ENCODE results near the gene TGFB2. TPM values are rescaled to one million over a fixed set of nuclear protein-coding genes. Genes with fewer than 3 reads are reported as not detected.

TGFB2 gene
- polyA plus RNA-seq, 4 donors: 12.8 to 17.9 (median 15.3) TPM

- no peak for DNase-seq (ENCODE audit: low read depth in 4 of 4, low spot score in 3 of 4)
These were observed 12.7 kb downstream of the TGFB2 start for GRCh38 chr1:218357893-218358232.

DNA sequence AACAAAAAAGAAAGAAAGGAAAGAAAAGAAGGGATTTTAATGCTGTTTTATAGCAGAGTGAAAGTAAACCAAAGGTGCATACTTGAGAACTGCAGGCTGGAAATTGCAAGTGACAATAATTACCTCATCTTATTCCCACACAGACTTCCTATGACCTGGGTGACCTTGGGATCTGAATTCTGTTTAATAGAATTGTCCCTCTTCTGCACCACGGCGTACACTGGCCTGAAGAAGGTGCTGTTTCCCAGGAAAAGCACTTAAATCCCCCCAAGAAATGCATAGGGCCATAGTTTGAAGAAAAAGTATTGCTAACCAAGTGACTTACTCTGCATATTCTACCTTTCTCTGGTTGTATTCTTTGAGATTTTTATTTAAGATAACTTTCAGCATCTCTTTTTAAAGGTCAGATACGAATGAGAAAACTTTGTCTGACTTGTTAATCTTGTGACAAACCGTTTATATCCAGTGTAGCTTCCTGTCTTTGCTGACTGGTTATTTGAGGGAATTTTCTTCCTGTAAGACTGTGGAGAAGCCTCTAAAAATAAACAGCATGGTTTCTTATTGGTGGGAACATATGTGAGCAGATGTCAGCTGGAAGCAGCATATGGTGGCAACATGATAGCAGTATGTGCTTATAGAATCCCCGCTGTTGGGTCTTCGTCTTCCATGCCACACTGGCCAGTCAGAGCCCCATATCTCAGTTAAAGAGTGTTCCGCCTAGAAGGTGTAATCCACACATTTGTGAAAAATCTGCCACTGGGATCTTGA lies 16.3 kb downstream of the TGFB2 start:
- no peak for DNase-seq (ENCODE audit: low read depth in 4 of 4, low spot score in 3 of 4)

DNA sequence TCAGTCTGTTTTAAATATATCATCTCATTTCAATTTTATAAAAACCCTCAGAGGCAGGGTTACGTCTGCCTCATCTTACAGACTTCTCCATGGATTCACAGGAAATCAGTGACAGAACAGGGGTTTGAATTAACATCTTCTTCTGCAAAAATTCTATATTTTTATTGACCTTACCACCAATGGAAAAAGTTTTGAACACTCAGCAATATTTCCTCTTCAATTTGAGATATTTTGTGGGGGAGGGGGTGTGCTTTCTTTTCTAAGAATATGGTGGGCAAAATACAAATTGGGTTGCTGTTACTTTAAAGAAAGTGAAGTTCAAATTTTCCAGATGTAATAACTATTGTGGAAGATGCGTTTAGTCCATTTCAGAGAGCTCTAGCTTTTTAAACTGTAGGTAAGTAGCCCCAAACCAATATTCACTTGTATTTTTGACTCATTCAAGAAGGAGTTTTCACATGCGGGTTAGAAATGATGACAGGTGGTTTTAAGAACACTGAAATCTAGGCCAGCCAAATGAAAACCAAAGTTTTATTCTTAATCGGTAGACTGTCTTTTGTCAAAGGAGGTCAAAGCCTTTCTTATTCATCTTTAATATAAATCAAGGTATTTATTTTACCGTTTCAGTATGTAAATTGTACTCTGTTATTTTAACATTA lies 17.4 kb downstream of the TGFB2 start:
- no peak for DNase-seq (ENCODE audit: low read depth in 4 of 4, low spot score in 3 of 4)

DNA sequence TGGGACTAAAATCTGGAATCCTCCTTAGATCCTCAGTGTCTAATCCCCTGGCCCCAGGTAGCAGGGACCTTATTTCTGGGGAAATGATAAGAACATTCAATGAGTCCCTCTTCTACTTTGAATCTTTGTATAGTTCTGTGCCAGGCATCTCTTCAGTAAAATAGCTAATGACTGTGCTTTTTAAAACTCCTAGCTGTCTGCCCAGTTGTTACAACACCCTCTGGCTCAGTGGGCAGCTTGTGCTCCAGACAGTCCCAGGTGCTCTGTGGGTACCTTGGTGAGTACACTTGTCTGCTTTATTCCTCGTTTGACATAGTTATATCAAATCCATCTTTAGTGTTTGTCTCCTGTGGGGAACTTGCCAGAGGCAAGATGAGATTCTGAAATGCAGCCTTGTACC lies 18.0 kb downstream of the TGFB2 start:
- no peak for DNase-seq (ENCODE audit: low read depth in 4 of 4, low spot score in 3 of 4)

DNA sequence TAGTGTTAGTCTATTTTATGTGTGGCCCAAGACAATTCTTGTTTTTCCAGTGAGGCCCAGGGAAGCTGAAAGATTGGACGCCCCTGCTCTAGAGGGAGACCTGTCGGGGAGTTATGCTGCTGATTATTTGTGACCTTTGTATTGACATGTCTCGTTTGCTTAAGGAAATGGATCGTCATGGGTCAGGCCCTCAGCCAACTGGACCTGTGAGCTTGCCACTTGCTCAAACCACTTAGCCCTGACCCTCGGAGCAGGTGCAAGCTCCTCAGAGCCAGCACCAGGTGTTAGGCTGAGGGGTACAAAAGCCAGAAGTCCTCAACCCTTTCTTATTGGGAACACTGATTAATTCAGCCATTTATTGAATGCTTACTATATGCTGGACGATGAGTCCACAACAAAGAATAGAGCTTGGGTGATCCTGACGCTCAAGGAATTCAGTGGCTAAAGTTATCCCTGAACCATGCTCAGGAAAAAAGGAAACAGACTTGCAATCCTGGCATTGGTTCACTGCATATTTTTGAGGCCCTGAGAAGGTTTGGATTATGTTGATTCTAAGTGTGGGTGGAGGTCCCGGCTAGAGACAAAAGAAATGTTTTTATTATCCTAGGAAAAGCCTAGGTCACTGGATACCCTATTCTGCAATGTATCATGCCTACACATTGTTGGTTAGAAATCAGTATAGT lies 19.0 kb downstream of the TGFB2 start:
- DNase-seq (ENCODE audit: low read depth in 4 of 4, low spot score in 3 of 4): no peak

DNA sequence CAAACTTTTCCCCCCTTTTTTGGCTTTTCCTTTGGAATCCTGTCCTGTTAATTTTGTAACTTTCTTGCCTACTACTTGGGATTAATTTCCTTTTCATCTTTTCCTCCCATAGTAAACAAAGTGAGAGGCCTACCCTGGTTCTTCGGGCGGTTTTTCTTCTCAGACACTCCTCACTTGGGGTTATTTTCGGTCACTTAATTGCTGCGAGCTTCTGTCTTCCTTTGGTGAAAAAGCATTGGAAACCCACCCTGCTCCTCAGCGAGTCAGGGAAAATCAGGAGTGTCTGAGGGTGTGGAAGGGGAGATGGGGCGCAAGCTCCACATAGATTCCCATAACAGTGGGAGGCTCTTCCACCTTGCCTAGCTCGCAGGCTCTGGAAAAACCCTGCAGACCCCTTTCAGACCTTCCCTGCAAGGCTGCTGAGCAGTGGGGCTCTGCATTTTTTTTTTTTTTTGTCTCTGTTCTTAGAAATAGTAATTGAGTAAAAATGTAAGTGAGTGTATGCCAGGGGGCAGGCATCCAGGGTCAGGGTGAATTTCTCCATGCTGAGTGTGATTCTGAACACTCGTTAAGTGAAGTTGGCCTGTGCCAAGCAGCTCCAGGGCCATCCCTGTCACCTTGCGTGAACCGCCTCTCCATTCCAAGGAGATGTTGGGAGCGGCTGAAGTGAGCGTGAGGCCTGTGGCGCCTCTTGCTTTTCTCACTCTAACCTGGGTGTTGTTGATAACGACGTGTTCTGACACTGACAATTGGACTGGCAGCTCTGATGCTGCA lies 20.3 kb downstream of the TGFB2 start:
- DNase-seq (ENCODE audit: low read depth in 4 of 4, low spot score in 3 of 4): no peak

DNA sequence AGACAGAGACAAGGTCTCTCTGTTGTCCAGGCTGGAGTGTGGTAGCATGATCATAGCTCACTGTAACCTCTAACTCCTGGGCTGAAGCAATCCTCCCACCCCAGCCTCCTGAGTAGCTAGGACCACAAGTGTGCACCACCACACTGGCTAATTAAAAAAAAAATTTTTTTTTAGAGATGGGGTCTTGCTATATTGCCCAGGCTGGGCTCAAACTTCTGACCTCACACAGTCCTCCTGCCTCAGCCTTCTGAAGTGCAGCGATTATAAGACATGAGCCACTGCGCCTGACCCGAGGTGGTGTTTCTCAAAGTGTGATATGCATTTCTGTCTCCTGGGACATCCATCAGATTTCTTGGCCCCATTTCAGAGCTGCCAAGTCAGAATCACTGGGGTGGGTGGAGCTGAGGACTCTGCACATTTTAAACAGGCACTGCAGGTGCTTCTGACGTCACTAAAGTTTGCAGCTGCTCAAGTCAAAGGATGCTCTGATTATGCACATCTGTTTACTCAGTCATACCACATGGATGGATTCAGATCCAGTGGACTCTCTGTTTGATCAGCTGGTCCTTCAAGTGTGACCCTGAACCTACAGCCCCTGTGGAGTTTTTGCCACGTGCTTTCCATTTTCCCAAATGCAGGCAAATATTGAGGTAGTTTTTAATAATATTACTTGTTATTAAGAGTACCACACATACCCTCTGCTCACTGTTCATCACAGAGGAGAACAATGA lies 21.4 kb downstream of the TGFB2 start:
- no peak for DNase-seq (ENCODE audit: low read depth in 4 of 4, low spot score in 3 of 4)

DNA sequence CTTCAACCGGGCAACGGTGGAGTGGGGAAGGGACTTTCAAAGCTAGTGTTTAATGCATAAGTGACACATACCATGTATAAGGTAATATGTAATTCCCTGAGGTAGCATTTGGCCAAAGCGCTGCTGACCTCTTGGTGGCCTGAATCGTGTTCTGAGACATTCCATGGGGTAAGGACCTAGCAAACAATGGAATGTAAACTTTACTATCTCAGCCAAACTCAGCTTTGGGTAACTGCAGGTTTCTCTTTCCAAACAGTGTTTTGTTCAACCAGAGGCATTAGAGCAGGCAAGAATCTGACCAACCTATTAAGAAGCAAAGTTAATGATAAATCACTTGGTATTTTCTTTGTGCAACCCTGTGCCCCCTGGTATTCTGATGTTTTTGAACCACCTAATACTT lies 22.0 kb downstream of the TGFB2 start:
- DNase-seq (ENCODE audit: low read depth in 4 of 4, low spot score in 3 of 4): no peak

DNA sequence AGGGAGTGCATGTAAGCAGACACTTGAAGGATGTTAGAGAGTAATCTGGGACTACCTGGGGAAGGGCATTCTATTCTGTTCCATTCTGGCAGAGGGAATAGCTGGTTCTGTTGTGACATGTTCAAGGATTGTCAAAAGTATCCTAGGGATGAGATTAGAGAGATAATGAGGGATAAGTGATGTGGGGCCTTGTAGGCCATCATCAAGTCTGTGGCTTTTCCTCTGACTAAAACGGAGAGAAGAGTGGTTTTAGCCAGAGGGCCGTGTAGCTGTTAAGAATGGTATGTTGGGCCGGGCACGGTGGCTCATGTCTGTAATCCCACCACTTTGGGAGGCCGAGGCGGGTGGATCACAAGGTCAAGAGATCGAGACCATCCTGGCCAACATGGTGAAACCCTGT lies 23.6 kb downstream of the TGFB2 start:
- DNase-seq (ENCODE audit: low read depth in 4 of 4, low spot score in 3 of 4): no peak

- no peak for DNase-seq (ENCODE audit: low read depth in 4 of 4, low spot score in 3 of 4)
These were observed 24.8 kb downstream of the TGFB2 start for GRCh38 chr1:218369688-218370511.

- peak in 1 of 4 donors; percentile 35 for DNase-seq (ENCODE audit: low read depth in 4 of 4, low spot score in 3 of 4)
These were observed 27.0 kb downstream of the TGFB2 start for GRCh38 chr1:218371927-218372672.

DNA sequence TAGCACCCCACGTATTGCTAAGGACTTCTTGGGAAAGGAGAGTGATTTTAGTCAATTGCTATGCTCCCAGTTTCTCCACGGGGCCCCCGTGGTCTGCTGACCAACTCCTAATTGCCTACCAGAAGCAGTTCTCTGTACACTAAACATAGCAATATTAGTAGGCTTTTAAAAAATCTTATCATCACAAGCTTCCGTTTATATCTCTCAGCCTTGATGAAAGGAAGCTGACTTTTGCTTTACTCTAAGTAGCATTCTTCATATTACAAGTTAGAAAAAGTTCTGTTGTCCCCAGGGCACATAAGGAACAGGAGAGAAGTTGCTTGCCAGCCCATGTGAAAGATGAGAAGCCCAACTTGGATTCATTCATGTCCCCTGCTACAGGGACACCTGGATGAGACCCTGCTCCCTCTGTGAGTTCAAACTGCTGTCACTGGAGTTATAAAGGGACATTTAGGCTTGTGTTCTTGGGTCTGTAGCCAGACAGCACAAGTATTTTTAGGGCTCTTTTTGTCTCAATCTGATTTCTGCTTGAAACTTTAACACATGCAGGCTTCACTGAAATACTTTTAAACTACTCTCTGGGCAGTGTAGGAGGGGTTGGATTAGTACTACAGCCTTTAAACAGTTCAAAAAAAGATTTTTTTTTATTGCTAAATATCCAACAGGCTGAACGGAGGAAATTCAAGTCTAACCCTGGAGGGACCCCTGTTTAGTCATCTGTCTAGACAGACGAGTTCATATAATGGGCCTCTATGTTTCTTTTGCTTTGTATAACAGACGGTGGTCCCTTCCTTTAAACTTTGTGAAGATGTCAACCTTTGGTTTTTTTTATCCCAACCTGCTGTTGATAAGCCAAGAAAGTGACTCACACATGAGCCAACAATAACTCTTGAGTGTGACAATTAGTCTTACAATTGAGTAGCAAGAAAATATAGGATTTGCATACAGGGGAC lies 29.5 kb downstream of the TGFB2 start:
- no peak for DNase-seq (ENCODE audit: low read depth in 4 of 4, low spot score in 3 of 4)

DNA sequence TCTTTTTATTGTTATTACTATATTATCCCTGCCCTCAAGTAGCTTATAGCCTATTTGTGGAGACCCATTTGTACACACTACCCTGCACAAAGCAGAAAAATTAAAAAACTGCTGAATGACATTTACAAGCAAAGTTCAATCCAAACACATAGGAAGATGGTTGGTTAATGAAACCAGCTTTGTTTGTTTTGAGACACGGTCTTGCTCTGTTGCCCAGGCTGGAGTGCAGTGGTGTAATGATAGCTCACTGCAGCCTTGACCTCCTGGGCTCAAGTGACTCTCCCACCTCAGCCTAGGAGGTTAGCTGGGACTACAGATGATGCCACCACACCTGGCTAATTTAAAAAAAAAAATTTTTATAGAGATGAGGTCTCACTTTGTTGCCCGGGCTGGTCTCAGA lies 31.6 kb downstream of the TGFB2 start:
- no peak for DNase-seq (ENCODE audit: low read depth in 4 of 4, low spot score in 3 of 4)

DNA sequence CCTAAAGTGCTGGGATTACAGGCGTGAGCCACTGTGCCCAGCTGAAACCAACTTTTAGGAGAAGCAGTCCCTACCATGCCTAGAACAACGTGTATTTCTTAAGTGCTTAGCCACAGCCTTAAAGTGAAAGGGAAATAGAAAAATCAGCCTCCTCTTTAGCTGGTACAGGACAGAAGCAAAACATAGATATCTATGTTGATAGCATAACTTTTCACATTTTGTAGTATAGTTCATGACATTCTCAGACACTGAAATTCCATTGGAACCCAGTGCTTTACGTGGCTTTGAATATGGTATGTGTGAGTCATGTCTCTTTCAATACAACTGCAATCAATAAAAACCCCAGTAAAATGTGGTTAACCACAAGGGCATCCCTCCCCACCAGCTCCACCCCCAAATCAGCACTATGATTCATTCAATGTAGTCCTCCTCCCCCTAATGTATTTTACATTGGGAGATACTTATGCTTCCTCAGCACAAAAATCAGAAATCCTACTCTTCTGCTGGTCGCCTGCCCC lies 32.1 kb downstream of the TGFB2 start:
- no peak for DNase-seq (ENCODE audit: low read depth in 4 of 4, low spot score in 3 of 4)

DNA sequence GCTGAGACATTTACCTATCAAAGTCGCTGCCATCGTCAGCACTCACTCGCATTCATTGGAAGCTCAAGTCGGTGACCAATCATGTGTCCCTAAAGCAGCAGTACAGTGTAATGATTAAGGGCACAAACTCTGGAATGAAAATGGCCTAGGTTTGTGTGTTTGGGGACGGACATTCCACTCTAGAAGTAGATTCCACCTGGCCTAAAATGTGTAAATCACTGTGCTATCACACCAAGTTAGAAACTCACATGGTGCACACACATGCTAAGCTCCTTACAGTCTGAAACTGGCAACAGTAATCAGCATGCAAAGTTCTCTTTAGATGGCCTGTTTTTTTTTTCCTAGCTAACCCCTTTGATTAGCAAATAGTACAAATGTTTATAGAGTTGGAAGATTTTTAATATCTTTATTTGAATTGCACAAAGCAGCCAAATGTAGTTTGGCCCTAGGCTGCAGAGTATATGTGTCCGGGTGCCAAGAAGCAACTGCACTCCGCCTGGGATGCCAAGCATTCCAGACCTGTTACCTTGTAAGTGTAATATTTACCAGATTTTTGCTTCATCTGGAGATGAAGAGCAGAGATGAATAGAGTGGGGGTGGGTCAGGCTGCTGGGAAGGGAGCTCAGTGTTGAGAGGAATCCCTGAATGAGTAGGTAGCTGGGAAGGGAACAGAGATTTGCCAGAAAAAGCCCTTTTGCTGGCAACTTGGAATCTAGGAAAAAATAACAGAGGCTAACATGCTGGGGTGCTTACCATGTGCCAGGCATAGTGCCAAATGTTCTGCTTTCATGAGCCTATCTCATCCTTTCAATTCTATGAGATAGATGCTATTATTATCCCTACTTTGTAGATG lies 35.2 kb downstream of the TGFB2 start:
- DNase-seq (ENCODE audit: low read depth in 4 of 4, low spot score in 3 of 4): no peak

DNA sequence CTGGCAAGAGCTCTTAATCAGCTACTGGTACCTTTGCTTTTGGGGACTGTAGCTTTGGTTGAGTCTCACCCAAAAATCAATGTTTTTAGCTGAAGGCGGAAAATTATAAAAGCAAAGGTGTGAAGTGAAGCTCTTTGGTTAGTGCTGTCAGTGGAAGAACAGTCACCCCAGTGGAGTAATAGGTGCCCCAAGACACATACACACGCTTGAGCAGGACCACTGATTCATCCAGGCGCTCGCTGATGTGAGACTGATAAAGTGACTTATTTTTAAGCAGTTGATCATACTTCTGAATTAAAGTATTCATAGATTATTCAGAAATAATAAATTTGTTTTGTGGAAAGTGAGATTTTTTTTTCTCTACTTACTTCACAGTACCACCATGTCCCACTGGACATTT lies 37.1 kb downstream of the TGFB2 start:
- no peak for DNase-seq (ENCODE audit: low read depth in 4 of 4, low spot score in 3 of 4)

DNA sequence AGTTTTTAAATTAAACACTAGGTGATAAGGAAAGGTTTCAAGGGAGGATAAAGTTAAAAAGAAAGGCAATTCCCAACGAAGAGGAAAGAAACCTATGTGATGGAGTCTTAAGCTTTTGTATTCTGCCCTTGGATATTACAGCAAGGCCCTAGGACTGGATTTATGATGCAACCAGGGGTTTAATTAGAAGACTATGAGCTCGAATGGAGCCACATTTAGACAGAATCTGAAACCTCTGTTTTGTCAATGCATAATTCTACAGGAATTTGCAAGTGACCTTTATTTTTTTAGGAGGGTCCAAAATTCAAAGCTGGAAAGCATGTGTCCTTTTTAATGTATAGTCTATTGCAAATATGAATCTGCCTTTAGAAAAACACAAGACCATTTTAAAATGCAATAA lies 37.9 kb downstream of the TGFB2 start:
- DNase-seq (ENCODE audit: low read depth in 4 of 4, low spot score in 3 of 4): no peak
